Neural cell (in vitro differentiated cells): Measurements from ENCODE around the gene ZNF771. TPM values are rescaled to one million over a fixed set of nuclear protein-coding genes. Genes with fewer than 3 reads are reported as not detected.

ENCODE experiments used
- H2AFZ ChIP-seq: fragments of 200-600, 300-800 bp; sonication (generic), shearing (Covaris generic); 2 replicates; pipeline ENCODE4 v1.6.0; 2014; ENCODE audit warnings: low read depth, mild to moderate bottlenecking, antibody characterized with exemption, low read length, moderate library complexity
- H3F3A ChIP-seq: fragments of 200-600 bp; shearing (Covaris generic); 2 replicates; pipeline ENCODE4 v1.6.1; 2016; ENCODE audit warnings: mild to moderate bottlenecking, moderate library complexity, mixed read lengths, antibody characterized with exemption, low read length; ENCODE audit not compliant: insufficient read depth, poor library complexity, severe bottlenecking
- H3K27ac ChIP-seq: fragments of 200-600, 300-800 bp; sonication (generic), shearing (Covaris generic); 2 replicates; pipeline ENCODE4 v1.5.1; 2014; ENCODE audit warnings: mild to moderate bottlenecking, low read length, moderate library complexity
- H3K27me3 ChIP-seq: fragments of 300-800, 200-600 bp; sonication (generic), shearing (Covaris generic); 2 replicates; pipeline ENCODE4 v1.6.0; 2014; ENCODE audit warnings: mild to moderate bottlenecking, low read depth, low read length, moderate library complexity; ENCODE audit not compliant: insufficient read depth
- H3K36me3 ChIP-seq: fragments of 300-800, 200-600 bp; sonication (generic), shearing (Covaris generic); 2 replicates; pipeline ENCODE4 v1.5.1; 2014; ENCODE audit warnings: mild to moderate bottlenecking, antibody characterized with exemption, low read length, moderate library complexity; ENCODE audit not compliant: insufficient read depth
- H3K4me2 ChIP-seq: fragments of 300-800, 200-600 bp; sonication (generic), shearing (Covaris generic); 2 replicates; pipeline ENCODE4 v1.6.0; 2014; ENCODE audit warnings: mild to moderate bottlenecking, low read length
- H3K4me3 ChIP-seq: fragments of 300-800, 200-600 bp; sonication (generic), shearing (Covaris generic); 2 replicates; pipeline ENCODE4 v1.5.1; 2014; ENCODE audit warnings: mild to moderate bottlenecking, low read length, moderate library complexity
- H3K79me2 ChIP-seq: fragments of 200-600 bp; shearing (Covaris generic); replicated peaks from 2 replicates; pipeline ENCODE4 v1.6.0; 2014; ENCODE audit warnings: mild to moderate bottlenecking, low read length, moderate library complexity; ENCODE audit not compliant: insufficient read depth
- H3K9ac ChIP-seq: fragments of 300-800, 200-600 bp; sonication (generic), shearing (Covaris generic); 2 replicates; pipeline ENCODE4 v1.6.1; 2016; ENCODE audit warnings: mild to moderate bottlenecking, low read length, mixed read lengths
- H3K9me2 ChIP-seq: fragments of 200-600 bp; shearing (Covaris generic); 2 replicates; pipeline ENCODE4 v1.6.1; 2016; ENCODE audit warnings: mild to moderate bottlenecking, low read length, mixed read lengths; ENCODE audit not compliant: insufficient read depth
- H3K9me3 ChIP-seq: fragments of 200-600, 300-800 bp; sonication (generic), shearing (Covaris generic); 2 replicates; pipeline ENCODE4 v1.6.1; 2016; ENCODE audit warnings: mild to moderate bottlenecking, mixed run types, low read length, moderate library complexity, mixed read lengths
- H4K20me1 ChIP-seq: fragments of 200-600 bp; shearing (Covaris generic); 2 replicates; pipeline ENCODE4 v1.6.1; 2016; ENCODE audit warnings: mild to moderate bottlenecking, mixed run types; ENCODE audit not compliant: insufficient read depth
- CTCF ChIP-seq: fragments of 450-650 bp; IDR thresholded peaks from 2 replicates; pipeline ENCODE4 v1.5.1; 2014; ENCODE audit warnings: antibody characterized with exemption, mild to moderate bottlenecking, moderate library complexity; ENCODE audit not compliant: poor library complexity, severe bottlenecking
- EP300 ChIP-seq: fragments of 450-650 bp; conservative IDR thresholded peaks from 2 replicates; pipeline ENCODE4 v1.6.1; 2014; ENCODE audit warnings: antibody characterized with exemption, mild to moderate bottlenecking, moderate library complexity; ENCODE audit not compliant: poor library complexity, severe bottlenecking
- EZH2 ChIP-seq: fragments of 200-600, 300-800 bp; shearing (Covaris generic), sonication (generic); IDR thresholded peaks from 2 replicates; pipeline ENCODE4 v1.6.1; 2014; ENCODE audit warnings: antibody characterized with exemption, low read length, borderline replicate concordance, mild to moderate bottlenecking; ENCODE audit not compliant: insufficient read depth, poor library complexity, severe bottlenecking
- MXI1 ChIP-seq: fragments of 450-650 bp; conservative IDR thresholded peaks from 2 replicates; pipeline ENCODE4 v1.6.1; 2014; ENCODE audit warnings: antibody characterized with exemption, mild to moderate bottlenecking; ENCODE audit not compliant: poor library complexity, severe bottlenecking
- POLR2AphosphoS5 ChIP-seq: IDR thresholded peaks from 2 replicates; pipeline ENCODE4 v1.6.1; 2012
- polyA plus RNA-seq: library from polyadenylated mRNA; depleted of rRNA; stranded (reverse); fragments of >200 nt; gene quantifications from 2 replicates; pipeline ENCODE4 v1.2.3, GENCODE V29; 2014
- TF ChIP-seq, protein P1 (sequence below): IDR thresholded peaks from 2 replicates; pipeline ENCODE4 v1.6.1; 2012; ENCODE audit warnings: borderline replicate concordance

The ZNF771 gene
- polyA plus RNA-seq, 1 donor from 2014 or later = 11.7 TPM

DNA sequence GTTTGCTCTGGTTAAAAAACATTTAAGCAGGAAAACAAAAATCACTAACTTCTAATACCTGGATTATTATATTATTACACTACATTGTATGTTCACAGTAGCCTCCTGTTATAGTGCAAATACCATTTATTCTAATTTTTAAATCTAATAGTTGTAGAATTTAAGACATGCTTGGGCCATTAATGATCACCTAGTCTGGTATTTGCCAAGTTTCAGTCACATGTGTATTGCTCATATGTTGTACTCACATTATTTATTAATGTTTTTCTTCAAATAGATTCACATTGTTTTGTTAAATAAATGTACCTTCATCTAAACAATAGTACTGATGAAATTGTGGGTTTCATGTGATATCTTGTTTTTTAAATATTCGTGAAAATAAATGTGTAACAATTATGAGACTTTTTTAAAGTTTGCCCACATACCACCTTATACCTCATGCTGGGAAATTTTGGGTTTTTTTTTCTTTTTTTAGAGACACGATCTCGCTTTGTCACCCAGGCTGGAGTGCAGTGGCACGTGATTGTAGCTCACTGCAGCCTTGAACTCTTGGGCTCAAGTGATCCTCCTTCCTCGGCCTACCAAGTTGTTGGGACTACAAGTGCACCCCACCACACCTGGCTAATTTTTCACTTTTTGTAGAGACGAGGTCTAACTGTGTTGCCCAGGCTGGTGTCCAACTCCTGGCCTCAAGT lies 5.9 kb downstream of the ZNF771 start:
- H3K27me3 ChIP-seq = no peaks in the 10 kb centered on the region
- no peak overlapping the region for H3K27ac ChIP-seq
- H4K20me1 ChIP-seq = no peaks in the 10 kb centered on the region
- no peak overlapping the region for H3K4me3 ChIP-seq
- no peak overlapping the region for H3K4me2 ChIP-seq
- no peak overlapping the region for H3K9ac ChIP-seq
- H3K79me2 ChIP-seq = peaks cover 3% of the 10 kb centered on the region
- no peak overlapping the region for H2AFZ ChIP-seq
- peaks cover 2% of the 10 kb centered on the region for H3F3A ChIP-seq
- TF ChIP-seq, protein P1, sequence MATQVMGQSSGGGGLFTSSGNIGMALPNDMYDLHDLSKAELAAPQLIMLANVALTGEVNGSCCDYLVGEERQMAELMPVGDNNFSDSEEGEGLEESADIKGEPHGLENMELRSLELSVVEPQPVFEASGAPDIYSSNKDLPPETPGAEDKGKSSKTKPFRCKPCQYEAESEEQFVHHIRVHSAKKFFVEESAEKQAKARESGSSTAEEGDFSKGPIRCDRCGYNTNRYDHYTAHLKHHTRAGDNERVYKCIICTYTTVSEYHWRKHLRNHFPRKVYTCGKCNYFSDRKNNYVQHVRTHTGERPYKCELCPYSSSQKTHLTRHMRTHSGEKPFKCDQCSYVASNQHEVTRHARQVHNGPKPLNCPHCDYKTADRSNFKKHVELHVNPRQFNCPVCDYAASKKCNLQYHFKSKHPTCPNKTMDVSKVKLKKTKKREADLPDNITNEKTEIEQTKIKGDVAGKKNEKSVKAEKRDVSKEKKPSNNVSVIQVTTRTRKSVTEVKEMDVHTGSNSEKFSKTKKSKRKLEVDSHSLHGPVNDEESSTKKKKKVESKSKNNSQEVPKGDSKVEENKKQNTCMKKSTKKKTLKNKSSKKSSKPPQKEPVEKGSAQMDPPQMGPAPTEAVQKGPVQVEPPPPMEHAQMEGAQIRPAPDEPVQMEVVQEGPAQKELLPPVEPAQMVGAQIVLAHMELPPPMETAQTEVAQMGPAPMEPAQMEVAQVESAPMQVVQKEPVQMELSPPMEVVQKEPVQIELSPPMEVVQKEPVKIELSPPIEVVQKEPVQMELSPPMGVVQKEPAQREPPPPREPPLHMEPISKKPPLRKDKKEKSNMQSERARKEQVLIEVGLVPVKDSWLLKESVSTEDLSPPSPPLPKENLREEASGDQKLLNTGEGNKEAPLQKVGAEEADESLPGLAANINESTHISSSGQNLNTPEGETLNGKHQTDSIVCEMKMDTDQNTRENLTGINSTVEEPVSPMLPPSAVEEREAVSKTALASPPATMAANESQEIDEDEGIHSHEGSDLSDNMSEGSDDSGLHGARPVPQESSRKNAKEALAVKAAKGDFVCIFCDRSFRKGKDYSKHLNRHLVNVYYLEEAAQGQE = no peak
- TF ChIP-seq MXI1 (no peak), EZH2 (no peak), EP300 (no peak)
- H3K9me3 ChIP-seq = no peaks in the 10 kb centered on the region
- no peaks in the 10 kb centered on the region for H3K36me3 ChIP-seq
- no peaks in the 10 kb centered on the region for H3K9me2 ChIP-seq

DNA sequence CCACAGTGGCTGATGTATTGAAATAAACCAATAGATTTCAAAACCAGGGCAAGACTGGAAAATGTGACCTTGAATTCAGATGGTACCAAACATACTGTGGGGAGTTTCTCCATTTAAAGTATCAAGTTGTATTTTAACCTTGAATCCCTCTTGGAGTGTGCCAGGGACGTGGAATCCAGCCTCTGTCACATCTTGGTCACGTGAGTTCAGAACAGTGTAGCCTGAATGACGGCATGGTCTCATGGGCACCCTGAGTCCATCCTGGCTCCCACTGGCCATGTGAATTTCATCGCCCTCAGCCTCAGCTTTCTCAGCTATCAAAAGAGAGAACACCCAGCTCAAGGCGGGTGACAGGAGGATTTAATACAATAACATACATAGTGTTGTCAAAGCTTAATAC lies 6.8 kb downstream of the ZNF771 start:
- Histone ChIP-seq H3K9me3 (no peaks in the 10 kb centered on the region), H2AFZ (no peak overlapping the region), H3F3A (peaks cover 2% of the 10 kb centered on the region), H4K20me1 (no peaks in the 10 kb centered on the region), H3K4me3 (no peak overlapping the region), H3K9ac (no peak overlapping the region), H3K9me2 (no peaks in the 10 kb centered on the region), H3K4me2 (no peak overlapping the region), H3K36me3 (no peaks in the 10 kb centered on the region), H3K27me3 (no peaks in the 10 kb centered on the region), H3K27ac (no peak overlapping the region), H3K79me2 (no peaks in the 10 kb centered on the region)
- TF ChIP-seq POLR2AphosphoS5 (no peak), CTCF (no peak)
- TF ChIP-seq, protein P1 = no peak
